NCI-H1694 treated with DMSO at 0.1 percent for 48 hours (cell line): ENCODE data around the gene NRXN2.

Source experiments
- DNase-seq: peaks from one replicate; lab custom pipeline; 2025; lab: John Stamatoyannopoulos, UW

The NRXN2 gene

GRCh38 chr11:64588701-64589100 is 134.3 kb downstream of the NRXN2 start:
- no peak for DNase-seq

GRCh38 chr11:64586366-64586765 is 136.6 kb downstream of the NRXN2 start:
- DNase-seq, result no peak

- DNase-seq, result no peak
Measured at GRCh38 chr11:64585150-64585549, 137.8 kb downstream of the NRXN2 start.

- no peak for DNase-seq
Measured at GRCh38 chr11:64583296-64584262, 139.4 kb downstream of the NRXN2 start.

- no peak for DNase-seq
Measured at GRCh38 chr11:64582885-64583284, 140.1 kb downstream of the NRXN2 start.

- DNase-seq, result no peak
Measured at GRCh38 chr11:64581057-64581523, 141.9 kb downstream of the NRXN2 start.

GRCh38 chr11:64580412-64580811 is 142.6 kb downstream of the NRXN2 start:
- no peak for DNase-seq

- DNase-seq, result no peak
Measured at GRCh38 chr11:64577202-64577601, 145.8 kb downstream of the NRXN2 start.

GRCh38 chr11:64572143-64572542 is 150.9 kb downstream of the NRXN2 start:
- no peak for DNase-seq

- no peak for DNase-seq
Measured at GRCh38 chr11:64571410-64572091, 151.4 kb downstream of the NRXN2 start.

GRCh38 chr11:64571050-64571409 is 152.0 kb downstream of the NRXN2 start:
- DNase-seq, result no peak

- no peak for DNase-seq
Measured at GRCh38 chr11:64570341-64570740, 152.7 kb downstream of the NRXN2 start.

GRCh38 chr11:64569300-64569970 is 153.6 kb downstream of the NRXN2 start:
- DNase-seq, result peak; percentile 73

- no peak for DNase-seq
Measured at GRCh38 chr11:64568584-64569140, 154.3 kb downstream of the NRXN2 start.

- no peak for DNase-seq
Measured at GRCh38 chr11:64568041-64568571, 154.9 kb downstream of the NRXN2 start.

GRCh38 chr11:64566915-64567891 is 155.8 kb downstream of the NRXN2 start:
- DNase-seq, result no peak

- DNase-seq, result peak; percentile 61
Measured at GRCh38 chr11:64566042-64566914, 156.7 kb downstream of the NRXN2 start.

- DNase-seq, result no peak
Measured at GRCh38 chr11:64564947-64565889, 157.8 kb downstream of the NRXN2 start.

GRCh38 chr11:64564419-64564818 is 158.6 kb downstream of the NRXN2 start:
- DNase-seq, result no peak
